GM06990 (cell line): ENCODE results near the gene NCBP3.

Experiments
- DNase-seq: peaks from one replicate; pipeline ENCODE4 v3.0.0-alpha.2; 2011; ENCODE audit not compliant: insufficient read length; ENCODE audit errors: extremely low read depth
- H3K27me3 ChIP-seq: replicated peaks from 2 replicates; pipeline ENCODE4 v1.6.0; 2011; ENCODE audit warnings: low read length; ENCODE audit not compliant: control insufficient read depth, insufficient read depth
- H3K36me3 ChIP-seq: 2 replicates; pipeline ENCODE4 v1.5.1; 2011; ENCODE audit warnings: low read length; ENCODE audit not compliant: control insufficient read depth, insufficient read depth
- H3K4me3 ChIP-seq: replicated peaks from 2 replicates; pipeline ENCODE4 v1.5.1; 2011; ENCODE audit warnings: low read depth, mild to moderate bottlenecking, control low read depth, low read length
- TF ChIP-seq, protein P1 (sequence below): IDR thresholded peaks from 2 replicates; pipeline ENCODE4 v1.5.1; 2011; ENCODE audit warnings: low read length, control low read depth, mild to moderate bottlenecking, inconsistent platforms; ENCODE audit not compliant: insufficient read depth, poor library complexity, severe bottlenecking

Gene NCBP3

DNA sequence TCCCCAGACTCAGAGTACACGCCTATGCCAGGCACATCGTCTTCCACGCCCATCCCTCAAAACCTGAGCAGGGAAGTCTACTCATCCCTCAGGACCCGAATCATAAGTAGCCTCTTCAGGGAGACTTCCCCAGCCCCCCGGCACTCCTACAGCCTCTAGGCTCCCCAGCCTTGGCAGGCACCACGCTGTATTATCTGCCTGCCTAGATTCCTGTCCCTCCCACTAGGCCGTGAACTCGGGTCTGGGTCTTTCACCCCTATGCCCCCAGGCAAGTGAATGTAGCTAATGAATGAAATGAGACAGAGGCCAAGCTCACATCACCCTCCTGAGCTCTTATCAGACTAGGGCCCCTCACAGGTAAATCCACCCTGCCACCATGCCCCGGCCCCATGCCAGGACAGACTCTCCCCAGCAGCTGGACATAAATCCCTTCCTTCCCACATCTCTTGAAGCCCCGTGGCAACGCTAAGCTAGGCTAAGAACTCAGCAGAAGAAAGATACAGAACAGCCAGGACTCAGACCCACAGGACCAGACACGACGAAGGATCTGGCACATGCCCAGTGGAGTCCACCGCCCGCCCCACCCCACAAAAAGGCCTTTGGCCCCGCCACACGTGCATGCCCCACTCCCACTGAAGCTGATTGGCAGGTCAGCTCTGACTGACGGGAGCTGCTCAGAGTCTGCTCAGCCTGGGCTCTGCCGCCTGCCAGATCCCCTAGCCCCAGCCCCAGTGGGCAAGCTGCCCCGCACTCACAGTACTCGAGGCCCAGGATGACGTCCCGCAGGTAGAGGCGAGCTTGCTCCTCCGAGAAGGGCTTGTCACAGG, 33.8 kb upstream of the NCBP3 start:
- Histone ChIP-seq H3K27me3 (no peaks in the 10 kb centered on the region), H3K4me3 (no peak overlapping the region), H3K36me3 (no peaks in the 10 kb centered on the region)
- DNase-seq: no peak
- TF ChIP-seq, protein P1, sequence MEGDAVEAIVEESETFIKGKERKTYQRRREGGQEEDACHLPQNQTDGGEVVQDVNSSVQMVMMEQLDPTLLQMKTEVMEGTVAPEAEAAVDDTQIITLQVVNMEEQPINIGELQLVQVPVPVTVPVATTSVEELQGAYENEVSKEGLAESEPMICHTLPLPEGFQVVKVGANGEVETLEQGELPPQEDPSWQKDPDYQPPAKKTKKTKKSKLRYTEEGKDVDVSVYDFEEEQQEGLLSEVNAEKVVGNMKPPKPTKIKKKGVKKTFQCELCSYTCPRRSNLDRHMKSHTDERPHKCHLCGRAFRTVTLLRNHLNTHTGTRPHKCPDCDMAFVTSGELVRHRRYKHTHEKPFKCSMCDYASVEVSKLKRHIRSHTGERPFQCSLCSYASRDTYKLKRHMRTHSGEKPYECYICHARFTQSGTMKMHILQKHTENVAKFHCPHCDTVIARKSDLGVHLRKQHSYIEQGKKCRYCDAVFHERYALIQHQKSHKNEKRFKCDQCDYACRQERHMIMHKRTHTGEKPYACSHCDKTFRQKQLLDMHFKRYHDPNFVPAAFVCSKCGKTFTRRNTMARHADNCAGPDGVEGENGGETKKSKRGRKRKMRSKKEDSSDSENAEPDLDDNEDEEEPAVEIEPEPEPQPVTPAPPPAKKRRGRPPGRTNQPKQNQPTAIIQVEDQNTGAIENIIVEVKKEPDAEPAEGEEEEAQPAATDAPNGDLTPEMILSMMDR: no peak

DNA sequence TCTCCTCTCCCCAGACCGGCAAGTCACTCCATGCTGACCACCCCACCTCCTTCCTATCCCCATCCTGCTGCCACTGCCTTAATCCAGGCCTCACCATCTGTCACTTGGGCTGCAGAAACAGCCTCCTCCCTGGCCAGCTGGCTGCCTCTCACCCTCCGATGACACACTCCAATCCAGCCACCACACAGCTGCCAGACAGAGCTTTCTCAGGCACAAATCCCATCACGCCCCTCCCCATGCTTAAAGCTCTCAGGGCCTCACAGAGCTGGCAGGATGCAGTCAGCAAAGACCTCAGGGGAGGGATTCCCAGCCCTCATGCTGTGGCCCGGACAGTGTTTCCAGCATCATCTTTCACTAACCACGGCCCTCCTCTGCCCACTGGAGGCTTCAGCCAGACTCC, 33.1 kb upstream of the NCBP3 start:
- no peak overlapping the region for H3K4me3 ChIP-seq
- DNase-seq: no peak
- H3K36me3 ChIP-seq: no peaks in the 10 kb centered on the region
- TF ChIP-seq, protein P1: no peak
- no peaks in the 10 kb centered on the region for H3K27me3 ChIP-seq

DNA sequence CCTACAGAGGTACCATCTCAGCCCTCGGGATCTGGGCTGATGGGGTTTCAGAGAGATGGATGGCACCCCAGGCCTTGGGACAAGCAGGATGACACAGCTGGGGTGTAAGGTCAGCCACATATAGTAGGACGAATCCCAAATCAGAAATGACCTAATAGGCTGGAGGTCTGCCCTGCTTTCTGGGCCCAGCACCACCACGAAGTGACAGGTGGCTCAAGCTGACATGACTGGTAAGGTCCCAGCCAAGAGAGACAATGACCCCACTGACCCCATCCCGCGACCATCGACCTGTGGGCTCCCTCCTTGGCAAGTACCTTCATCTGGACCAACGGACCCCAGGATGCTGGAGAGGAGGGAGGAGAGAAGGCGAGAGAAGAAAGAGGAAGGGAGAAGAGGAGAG, 31.2 kb upstream of the NCBP3 start:
- H3K4me3 ChIP-seq: no peak overlapping the region
- H3K36me3 ChIP-seq: no peaks in the 10 kb centered on the region
- H3K27me3 ChIP-seq: no peaks in the 10 kb centered on the region
- DNase-seq: no peak
- TF ChIP-seq, protein P1: no peak

DNA sequence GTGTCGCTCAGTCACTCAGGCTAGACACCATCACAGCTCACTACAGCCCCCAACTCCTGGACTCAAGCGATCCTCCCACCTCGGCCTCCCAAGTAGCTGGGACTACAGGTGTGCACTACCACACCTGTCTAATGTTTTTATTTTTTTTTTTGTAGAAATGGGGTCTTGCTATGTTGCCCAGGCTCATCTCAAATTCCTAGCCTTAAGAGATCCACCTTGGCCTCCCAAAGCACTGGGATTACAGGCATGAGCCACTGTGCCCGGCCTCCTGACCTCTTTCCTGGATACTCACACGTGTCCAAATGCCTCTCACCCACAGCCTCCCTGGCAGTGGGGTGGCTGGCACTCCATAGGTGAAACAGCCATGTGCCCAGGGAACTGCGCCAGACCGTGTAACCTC, 29.3 kb upstream of the NCBP3 start:
- Histone ChIP-seq H3K36me3 (no peaks in the 10 kb centered on the region), H3K27me3 (no peaks in the 10 kb centered on the region), H3K4me3 (no peak overlapping the region)
- TF ChIP-seq, protein P1: no peak
- no peak for DNase-seq

DNA sequence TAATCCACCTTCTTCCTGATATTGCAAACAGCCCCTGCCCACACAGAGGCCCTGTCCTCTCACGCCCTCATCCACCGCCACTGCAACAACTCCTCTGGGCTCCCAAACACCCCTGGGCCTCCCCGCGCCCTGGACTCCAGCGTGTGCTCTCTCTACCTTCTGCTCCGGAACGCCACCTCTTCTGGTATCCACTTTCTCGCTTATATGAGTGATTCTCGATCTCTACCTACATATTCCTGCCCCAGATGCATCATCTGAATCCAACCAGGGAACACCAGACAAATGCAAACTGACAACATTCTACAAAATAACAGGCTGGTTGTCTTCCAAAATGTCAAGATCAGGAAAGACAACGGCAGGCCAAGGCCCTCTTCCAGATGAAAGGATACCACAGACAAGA, 27.8 kb upstream of the NCBP3 start:
- no peak overlapping the region for H3K4me3 ChIP-seq
- TF ChIP-seq, protein P1: no peak
- no peaks in the 10 kb centered on the region for H3K36me3 ChIP-seq

More for the DNA sequence above, 27.8 kb upstream of the NCBP3 start:
- no peaks in the 10 kb centered on the region for H3K27me3 ChIP-seq
- DNase-seq: no peak
